GM19452 (cell line): ENCODE results near the gene FXYD6.

Source experiments
- ATAC-seq: cut with Tn5 transposase; IDR thresholded peaks from one replicate; pipeline ENCODE4 v1.9.1; 2021; ENCODE audit not compliant: unreplicated experiment

FXYD6 gene

DNA sequence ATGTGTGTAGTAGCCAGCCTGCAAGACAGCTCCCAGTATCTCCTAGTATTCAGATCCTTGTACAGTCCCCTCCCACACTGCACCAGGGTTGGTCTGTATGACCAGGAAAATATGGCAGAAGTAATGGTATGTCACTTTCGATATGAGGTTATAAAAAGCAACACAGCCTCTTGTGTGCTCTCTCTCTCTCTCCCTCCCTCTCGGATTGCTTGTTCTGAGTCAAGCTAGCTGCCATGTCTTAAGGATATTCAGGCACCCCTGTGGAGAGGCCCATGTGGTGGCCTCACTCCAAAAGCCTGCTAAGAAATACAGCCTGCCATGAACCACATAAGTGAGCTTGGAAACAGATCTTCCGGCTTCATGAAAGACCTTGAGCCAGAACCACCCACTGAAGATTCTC is 25.4 kb downstream of the FXYD6 start:
- no peak for ATAC-seq

DNA sequence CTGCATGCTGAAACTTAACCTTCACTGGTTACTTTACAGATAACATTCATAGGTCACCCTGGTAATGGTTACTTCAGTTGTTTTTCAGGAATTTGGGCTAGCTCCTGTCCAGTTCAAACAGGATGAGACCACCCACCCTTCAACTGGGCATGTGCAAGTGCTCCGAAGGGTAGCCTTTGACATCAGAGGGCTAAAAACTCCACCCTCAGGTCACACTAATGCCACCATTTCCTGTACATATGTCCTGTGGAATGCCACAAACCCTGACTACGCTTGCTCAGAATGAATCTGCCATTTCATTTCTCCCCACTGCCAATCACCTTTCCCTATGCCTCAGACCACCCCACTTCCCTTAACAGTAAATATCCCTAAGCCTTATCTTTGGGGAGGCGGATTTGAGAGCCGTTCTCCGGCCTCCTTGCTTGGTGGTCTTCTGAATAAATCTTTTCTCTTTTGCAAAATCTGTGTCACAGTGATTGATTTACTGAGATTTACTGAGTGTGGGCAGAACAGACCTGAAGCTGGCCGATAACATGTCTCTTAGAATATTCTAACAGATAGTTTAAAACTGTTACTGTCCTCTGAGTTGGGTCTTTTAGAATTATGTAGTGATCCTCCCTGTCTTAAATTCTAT is 26.6 kb downstream of the FXYD6 start:
- ATAC-seq = no peak

DNA sequence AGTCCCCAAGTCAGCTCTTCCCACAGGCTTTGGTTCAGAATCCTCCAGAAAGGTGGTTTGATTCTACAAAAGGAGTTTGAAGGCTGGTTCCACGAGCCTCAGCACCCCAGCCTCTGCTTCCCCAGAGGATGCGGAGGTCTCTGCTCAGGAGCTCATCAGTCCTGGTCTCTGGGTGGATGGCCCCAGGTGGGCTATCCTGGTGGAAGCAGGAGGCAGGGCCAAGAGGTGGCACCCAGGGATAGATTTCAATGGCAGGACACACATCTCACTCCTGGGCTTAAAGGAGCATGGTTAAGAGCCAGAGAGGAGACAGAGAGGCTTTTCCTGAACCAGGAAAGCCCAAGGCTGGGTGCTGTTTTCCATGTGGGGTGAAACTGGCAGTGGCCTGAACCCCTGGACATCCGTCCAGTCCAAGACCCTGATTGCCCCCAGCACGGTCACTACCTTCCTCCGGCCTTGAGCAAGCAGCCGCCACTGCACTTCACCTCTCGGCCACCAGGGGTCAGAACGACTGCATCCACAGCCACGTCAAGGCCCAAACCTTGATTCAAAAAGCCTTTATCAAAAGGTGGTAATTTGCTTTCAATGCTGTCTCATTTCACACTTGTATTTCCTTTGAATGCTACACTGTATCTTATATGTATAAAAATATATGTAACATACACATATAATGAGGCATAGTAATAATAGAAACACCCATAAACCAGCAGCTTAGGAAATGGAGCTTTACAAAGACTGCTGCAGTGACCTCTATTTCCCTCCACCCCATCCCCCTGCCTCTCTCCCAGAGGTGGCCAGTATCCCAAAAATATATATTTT is 32.6 kb downstream of the FXYD6 start:
- no peak for ATAC-seq

DNA sequence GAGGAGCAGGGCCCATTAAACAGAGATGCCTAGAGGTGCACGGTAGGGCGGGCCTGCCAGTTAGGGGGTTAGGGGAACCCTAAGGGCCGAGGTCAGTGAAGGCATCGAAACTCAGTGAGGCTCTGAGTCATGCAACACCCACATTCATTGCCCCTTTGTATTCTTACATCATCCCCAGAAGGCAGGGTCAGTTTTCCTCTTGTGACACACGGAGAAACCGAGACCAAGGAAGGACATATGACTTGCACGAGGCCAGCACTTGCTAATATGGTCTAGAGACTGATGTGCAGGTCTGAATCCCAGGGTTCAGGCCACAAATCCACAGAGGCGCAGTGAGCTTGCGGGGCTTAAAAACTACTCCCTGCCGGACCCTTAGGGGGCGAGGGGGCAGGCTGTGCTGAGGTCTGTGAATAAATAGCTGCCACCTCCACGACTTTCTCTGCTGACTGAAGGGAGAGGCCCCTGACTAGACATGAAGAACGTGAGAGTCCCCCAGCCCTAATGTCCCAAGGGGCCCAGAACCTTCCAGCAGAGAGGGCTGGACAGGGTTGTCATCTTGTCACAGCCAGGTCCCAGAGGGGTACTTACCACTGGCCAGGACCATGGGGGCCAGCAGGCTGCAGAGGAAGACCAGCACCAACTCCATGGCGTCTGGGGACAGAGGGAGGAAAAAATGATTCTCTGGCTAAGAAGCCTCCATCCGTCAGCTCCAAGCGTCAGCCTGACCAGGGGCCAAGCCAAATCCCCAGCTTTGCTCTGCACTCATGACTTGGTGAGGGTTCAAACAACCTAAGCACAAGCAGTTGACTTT is 34.1 kb downstream of the FXYD6 start:
- no peak for ATAC-seq

DNA sequence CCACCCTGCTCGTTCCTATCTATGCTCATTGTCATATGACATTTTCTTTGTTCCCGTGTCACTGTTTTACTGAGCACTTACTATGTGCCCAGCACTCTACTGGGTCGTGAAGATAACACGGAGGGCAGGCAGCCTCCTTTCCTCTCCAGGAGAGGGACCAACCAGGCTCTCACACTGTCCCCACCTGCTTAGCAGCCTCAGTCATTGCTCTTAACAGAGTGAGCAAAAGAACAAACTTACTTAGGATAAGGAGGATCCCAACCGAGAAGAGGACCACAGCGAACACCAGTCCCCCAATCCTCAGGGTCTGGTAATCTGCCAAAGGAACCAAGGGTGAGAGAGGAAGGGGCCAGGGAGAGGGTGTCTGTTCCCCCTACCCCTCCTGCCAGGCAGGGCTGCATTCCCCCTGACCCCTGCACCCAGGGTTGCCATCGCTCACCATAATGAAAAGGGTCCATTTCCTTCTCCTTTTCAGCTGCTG is 34.9 kb downstream of the FXYD6 start:
- no peak for ATAC-seq

DNA sequence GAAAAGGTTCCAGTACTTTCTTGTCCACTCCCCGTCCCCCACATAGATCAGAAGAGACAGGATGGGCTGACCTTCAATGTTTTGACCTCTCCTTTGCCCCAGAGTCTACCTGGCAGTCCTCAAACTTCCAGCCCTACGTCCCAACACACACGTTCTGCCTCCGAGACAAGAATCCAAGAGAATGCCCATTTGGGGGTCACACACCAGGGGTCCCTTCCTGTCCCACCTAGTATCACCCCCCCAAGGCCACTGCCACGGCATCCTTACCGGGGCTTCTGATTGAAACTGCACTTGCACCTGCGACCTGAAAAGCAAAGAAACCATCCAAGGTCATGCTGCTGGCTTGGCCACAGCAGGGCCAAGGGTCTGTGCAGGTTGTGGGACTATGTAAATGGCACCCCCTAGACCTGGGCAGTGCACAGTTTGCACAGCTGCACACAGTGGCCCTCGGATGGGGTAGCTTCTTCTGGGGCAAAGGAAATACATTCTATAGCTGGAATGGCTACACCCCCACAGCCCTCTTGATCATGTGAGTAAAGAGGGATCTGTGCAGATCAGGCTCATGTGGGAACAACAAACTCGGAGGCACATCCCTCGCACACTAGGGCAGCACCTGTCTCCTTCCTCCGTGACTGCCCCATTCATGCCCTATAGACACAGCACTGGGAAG is 35.4 kb downstream of the FXYD6 start:
- ATAC-seq = no peak

DNA sequence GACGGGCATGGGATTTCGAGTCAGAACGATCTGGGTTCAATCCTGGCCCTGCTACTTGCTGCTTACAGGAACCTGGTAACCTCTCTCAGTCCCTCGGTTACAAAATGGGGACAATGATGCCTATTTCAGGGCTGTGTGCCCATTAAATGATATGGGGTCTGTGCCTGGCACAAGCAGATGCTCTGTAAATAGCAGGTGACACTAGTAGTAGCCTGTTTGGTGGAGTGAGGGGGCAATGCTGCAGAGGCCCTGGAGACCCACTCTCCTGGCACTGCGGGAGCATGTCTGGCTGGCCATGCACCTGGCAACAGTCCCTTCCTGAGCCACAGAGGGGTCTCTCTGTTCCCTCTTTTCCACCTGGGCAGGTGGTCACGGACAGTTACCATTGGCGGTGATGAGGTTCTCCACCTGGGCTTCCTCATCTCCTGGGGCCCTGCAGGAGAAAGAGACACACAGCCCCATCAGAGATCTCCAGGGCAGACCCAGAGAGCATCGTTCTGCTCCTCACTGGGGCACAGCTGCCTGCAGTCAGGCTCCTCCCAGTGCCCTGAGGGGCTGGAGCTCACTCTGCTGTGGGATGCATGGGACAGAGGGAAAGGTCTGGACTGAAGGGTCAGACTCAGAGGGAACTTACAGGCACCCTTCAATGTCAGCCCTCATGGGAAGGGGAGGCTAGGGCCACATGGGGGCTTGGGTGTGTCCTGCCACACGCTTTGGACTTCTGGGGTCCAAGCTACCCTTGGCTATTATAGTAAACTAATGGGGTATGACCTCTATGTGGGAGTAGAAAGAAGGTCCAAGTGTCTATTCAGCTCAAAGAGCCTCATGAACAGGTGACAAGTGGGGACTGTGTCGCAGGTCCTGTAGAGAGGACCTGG is 36.3 kb downstream of the FXYD6 start:
- ATAC-seq = no peak

DNA sequence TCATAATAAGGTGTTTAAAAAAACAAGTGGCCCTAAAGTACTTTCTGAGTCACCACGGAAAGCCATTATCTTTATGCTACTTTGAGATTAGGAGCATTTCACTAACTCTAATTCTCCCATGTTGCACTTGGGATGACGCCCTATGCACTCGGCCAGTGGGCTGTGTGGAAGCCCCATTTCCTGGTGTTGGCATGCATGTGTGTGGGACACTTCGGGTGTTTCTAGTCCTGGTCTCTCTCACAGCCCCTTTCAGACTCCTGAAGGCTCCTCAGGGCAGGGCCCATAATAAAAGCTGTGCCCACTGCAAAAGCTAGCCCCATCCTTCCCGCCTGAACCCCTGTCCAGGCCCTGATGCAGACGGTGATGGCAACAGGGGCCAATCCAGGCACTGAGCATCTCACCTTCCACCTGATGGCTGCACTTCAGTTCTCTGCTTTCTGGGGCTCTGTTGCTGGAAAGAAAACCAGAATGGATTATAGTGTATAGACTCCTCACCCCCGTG is 37.0 kb downstream of the FXYD6 start:
- ATAC-seq = no peak

DNA sequence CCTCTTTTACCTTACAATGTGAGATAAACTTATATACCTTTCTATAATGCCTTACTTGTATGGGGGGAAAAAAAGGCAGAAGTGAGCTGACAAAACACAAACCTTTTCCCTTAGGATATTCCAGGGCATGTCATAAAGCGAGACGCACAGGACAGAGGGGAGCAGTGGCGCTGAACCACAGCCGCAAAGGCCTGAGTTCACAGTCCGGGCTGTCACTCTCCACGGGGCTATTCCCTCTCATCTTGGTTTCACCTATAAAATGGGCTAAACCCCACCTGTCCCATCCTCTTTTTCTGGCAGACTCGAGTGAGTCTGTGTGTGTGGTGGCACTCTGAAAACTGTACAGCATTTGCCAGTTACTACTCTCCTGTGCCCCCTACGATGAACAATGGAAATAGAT is 37.6 kb downstream of the FXYD6 start:
- no peak for ATAC-seq

DNA sequence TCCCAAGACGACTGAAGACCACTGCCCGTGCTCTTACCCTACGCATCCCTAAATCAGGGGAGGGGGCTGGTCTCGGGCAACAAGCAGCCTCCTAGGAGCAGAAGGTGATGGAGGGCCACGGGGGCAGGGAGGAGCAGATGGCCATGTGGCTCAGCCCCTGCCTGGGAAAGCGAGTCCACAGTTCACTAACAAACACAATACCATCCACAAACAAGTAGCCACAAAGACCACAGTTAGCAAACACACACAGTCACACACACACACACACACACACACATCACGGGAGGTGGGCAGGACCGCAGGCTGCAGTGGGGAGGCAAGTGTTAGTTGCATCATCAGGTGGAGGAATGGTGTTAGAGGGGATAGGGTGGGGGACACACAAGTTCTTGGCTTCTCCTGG is 38.7 kb downstream of the FXYD6 start:
- ATAC-seq = no peak

DNA sequence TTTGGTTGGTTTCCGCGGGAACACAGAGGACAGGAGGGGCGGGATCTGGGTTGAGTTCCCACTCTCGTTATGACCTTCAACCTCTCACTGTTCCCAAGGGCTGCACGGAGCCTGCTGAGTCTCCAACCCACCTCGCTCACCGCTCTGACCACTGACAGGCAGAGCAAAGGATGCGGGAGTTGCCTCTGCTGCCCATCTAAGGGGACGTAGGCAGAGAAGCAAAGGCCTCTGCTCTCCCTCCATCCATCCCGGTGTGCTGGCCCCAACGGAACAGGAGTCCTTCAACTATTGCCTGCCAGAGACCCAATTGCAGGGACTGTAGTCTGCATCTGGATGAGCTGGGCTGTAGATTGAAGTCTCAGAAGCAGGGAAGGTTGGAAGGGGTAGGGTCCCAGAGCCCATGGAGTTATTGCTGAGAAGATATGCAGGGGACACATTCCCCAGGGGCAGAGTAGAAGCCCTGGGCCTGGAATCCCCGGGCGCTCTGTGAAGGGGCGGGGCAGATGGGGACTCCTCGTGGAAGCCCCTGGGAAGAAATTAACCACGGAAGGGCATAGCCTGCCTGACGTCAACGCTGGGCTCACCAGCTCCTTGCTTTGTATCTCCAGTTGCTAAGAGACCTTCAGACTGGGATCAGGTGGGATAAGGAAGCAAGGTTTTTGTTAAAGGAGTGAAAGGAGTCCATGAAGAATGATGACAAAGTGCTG is 39.2 kb downstream of the FXYD6 start:
- ATAC-seq = no peak

DNA sequence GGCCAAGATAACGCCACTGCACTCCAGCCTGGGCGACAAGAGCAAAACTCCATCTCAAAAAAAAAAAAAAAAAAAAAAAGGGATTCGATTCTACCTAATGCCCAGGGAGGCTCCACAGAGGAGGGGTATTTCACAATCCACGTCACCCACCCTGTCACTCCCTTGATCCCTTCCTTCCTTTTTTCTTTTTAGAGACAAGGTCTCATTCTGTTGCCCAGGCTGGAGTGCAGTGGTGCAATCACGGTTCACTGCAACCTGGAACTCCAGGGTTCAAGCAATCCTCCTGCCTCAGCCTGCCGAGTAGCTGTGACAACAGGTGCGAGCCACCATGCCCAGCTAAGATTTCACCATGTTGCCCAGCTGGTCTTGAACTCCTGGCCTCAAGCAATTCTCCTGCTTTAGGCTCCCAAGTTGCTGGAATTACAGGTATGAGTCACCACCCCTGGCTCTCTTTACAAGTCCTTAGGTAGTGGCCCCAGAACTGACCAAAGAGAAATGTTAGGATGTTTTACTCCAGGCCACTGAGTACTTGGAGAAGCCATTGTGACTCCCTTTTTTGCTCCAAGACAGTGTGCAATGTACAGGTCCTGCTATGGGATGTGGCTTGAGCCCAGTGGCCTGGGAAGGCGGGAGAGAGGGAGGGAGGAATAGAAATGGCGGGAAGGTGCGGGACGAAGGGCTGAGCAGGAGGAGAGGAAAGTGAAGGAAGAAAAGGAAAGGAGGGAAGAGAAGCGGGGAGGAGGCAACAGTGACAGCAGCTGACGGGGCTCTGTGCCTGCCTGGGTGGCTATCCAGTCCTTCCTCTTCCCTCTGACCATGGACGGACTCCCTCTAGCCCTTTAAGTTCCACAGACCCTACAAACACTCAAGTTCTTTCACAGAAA is 40.1 kb downstream of the FXYD6 start:
- no peak for ATAC-seq

DNA sequence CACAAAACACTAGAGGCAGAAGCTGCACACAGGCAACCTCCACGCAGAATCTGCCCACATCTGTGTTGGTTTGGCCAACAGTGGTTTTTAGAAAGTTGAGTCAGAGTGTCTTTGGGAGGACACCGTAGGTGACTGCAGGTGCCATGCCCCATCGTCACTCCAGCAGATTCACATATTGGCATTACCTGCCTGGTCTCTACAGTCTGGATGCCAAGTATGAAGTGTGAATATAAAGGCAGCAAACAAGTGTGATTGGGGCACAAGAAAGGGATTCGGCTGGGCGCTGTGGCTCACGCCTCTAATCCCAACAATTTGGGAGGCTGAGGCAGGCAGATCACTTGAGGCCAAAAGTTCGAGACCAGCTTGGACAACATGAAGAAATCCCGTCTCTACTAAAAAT is 40.9 kb downstream of the FXYD6 start:
- ATAC-seq = no peak

DNA sequence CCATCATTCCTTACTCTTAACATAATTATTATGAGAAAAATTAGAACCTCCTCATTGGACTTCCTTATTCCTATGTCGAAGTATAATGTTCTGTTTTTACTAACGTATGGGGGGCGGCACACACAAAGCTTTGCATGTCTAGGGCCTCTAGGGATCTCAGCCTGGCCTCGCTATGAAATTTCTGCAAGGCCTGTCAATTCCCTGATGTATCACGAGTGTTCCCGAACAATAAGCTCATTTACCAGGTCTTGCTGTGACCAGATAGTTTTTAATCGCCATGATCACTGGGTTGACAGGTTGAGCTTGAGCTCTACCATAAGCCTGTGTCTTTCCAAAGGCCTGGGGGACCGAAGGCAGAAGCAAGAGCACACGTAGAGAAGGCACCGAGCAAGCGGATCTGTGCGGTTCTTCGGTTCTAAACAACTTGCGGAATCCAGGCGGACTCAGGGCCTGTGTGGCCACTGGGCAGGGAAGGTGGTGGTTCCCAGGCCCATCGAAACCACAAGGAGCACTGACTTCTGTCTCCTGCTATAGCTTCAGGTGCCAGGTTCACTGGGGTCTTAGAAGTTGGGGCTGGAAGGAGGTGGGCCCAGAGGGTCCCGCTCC is 41.5 kb downstream of the FXYD6 start:
- no peak for ATAC-seq

DNA sequence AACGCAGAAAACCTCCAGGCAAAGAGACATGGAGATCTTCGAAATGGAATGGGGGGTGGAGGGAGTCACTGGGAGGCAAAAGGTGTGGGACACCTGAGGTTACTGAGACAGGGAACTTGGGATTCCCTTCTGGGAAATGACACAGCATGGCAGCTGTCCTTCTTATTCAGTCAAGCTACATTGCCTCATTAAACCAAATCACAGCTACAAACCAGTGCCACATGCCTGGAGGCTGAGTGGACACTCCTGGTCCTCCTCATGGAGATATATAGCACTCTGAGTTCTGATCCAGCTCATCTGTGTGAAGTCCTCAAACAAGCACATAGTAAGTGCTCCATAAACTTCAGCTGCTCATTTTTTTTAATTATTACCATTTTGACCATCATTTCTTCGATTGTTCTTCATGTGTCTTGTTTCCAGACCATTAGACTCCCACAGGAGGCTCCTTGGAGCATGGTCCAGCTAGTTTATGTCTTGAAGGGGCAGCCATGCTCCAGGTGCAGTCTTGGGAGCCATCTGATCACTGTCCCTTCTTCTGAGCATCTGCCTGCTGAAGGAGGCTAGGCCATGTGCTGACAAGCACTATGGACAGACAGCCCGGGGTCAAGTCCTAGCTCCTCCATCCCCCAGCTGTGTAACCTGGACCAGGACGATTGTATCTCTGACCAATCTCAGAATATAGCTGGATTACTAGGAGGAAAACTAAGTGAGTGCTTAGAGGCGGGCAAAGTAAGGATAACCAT is 42.2 kb downstream of the FXYD6 start:
- no peak for ATAC-seq

DNA sequence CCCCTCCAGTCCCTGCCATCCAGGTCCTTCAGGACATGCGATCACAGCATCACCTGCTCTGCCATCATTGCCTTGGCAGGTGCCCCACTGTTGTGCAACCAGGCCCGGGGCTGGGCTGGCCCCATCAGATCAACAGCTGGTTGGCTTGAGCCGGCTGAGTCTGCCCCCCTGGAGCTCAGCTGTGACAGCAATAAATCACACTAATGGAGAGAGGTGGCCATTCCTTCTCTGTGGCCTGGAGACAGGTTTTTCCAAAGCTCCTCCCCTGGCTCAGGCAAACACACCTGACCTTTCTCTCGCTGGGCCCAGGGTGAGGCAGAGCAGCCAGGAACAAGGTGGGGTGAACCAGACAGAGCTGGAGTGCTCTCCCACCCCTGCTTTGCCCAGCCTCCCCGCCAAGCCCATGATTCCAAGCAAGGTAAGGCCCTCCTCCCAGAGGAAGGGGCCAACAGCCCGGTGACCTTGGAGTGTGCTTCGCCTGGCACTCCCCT is 43.0 kb downstream of the FXYD6 start:
- ATAC-seq = no peak

DNA sequence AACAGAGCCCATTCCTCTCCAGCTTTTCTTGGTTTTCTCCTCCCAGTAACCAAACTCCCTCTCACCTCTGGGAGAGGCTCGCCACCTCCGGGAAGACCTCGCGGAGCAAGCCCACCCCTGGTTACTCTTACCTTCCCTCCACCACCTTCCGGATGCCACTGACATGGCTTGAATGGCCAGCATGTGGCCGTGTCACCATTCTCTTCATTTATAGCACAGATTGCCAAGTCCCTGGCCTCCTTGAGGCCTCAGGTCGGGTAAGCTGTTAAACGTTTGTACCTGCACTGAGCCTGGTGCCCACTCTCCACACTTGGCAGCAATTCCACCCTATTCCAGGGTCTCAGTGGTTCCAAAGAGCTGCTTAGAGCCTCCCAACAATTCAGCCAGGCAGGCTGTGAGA is 43.9 kb downstream of the FXYD6 start:
- no peak for ATAC-seq
